Measurements from ENCODE around the gene NUDT7.

Gene NUDT7

DNA sequence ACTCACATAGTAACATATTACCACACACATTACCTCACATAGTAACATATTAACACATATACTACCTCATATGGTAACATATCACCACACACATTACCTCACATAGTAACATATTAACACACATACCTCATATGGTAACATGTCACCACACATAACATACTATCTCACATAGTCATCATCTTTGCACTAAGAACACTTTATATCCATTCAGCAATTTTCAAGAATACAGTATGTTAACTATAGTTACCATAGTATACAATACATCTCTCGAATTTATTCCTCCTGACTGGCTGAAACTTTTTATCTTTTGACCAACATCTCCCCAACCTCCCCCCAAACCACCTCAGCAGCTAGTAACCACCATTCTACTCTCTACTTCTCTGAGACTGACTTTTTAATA lies 7.6 kb downstream of the NUDT7 start:
- DNase-seq, result no peak

DNA sequence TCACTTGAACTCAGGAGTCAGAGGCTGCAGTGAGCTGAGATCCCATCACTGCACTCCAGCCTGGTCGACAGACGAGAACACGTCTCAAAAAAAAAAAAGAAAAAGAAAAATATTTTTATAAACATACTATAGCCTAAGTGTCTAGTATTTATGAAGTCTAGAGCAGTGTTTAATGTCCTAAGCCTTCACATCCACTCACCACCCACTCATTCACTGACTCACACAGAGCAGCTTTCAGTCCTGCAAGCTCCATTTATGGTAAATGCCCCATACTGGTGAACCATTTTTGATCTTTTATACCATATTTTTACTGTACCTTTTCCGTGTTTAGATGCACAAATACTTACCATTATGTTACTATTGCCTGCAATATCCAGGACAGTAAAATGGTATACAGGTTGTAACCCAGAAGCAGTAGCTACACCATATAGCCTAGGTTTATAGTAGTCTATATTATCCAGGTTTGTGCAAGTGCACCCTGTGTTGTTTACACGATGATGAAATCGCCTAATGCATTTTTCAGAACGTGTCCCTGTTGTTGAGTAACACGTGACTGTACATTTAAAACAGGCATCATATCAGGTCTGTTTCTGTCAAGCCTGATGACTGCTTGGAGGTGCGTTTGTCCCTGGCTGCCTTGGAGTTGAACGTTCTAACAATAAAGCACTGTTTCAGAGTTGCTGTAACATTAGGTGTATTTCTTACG lies 10.1 kb downstream of the NUDT7 start:
- DNase-seq, result no peak

DNA sequence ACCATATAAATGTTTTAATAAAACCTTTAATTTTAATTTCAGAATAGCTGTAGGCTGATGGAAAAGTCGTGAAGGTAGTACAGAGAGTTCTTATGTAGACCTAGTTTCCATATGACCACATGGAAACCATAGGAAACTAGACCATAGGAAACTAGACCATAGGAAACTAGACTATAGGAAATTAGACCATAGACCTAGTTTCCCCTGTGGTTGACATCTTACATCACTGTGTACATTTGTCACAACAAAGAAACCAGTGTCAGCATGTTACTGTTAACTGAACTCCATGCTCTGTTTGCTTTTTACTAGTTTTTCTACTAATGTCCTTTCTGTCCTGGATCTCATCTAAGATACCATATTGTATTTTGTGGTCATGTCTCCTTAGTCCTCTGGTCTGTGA lies 14.6 kb downstream of the NUDT7 start:
- no peak for DNase-seq

DNA sequence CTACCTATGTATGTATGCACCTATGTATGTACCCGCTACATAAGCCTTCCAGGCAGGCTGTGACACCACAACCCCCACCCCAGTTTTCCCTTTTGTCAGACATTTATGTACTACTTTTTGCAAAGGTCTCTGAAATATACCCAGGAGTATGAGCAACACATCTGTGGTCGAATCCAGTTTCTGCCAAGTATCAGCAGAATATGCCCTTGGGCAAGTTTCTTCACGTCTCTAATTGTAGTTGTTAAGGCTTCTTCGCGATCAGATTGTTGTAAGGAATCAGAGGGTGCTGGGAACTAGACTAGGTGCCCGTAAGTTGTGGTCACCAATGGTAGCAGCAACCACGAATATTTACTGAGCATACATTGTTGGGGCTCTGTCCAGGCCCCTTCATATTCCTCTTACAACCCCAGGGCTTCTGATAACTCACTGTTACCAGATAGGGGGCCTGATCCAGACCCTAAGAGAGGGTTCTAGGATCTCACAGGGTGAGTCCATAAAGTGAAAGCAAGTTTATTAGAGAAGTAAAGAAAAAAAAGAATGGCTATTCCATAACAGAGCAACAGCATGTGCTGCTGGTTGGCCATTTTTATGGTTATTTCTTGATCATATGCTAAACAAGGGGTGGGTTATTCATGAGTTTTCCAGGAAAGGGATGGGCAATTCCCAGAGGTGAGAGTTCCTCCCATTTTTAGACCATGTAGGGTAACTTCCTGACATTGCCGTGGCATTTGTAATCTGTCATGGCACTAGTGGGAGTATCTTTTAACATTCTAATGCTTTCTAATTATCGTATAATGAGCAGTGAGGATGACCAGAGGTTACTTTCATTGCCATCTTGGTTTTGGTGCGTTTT lies 16.6 kb downstream of the NUDT7 start:
- no peak for DNase-seq

DNA sequence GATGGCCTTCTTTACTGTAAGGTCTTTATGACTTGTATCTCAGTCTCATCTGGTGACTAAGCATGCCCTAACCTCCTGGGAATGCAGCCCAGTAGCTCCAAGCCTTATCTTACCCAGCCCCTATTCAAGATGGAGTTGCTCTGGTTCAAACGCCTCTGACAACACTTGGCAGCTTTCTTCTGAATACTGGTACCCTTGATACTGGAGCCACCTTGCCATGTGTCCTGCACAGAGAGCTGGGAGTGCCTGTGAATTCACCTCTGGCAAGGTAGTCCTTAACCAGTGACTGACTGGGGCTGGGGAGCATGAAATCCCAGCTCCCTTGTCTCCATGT lies 17.2 kb downstream of the NUDT7 start:
- no peak for DNase-seq

DNA sequence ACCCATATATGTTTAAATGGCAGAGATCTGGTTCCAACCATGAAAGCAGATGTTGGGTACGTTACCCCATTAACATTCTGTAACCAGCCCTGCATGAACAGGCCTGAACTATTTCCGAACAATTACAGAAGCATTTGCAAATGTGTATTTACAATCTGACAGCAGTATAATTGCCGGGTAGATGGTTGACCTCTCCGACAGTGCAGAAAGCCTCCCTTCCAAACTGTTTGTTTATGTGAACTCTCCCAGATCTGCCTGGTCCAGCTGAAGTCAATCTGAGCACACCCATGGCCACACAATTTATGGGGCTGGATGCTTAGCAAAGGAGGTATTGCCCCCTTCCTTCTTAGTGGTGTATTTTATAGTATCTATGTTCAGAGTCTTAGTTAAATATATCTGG lies 21.8 kb downstream of the NUDT7 start:
- DNase-seq, result no peak

DNA sequence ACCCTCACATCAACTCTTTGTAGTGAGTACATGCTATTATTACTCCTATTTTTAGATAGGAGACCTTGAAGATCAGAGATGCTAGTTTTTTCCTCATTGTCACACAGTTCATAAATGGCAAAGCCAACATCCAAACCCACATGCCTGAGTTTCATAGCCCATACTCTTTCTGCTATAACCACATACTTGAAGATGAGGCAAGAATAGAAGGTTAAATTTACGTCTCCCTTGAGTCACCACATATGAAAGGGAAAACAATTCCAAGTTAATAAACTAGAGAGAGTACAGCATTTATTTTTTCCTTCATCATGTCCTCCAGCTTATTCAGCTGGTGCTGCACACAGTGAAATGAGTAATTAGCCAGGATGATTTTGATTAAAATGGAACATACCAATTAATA lies 23.7 kb downstream of the NUDT7 start:
- DNase-seq, result no peak

DNA sequence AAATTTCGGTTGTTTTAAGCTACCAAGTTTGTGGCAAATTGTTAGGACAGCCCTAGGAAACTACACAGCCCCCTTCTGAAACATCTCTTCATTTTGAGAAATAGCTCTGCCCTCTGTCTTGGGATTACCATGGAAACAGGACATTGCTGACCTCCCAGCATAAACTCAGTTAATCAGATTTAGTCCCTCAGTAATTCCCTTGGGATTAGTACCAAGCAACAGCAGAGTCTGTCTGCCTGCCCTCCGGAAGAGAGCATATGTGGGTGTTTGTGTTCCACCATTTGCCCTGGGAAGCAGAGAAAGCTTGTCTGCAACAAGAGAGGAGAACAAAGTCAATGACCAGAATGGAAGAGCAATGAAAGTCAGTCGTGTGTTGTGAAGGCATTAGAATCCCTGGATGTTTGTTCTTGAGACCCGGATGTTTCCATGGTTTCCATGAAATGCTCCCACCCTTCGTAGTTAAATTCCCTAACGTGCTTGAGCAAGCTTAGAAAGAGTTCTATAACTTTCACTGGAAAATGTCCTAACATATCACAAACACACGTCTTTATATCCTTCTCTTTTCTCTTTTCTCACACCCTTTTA lies 26.2 kb downstream of the NUDT7 start:
- DNase-seq, result no peak

DNA sequence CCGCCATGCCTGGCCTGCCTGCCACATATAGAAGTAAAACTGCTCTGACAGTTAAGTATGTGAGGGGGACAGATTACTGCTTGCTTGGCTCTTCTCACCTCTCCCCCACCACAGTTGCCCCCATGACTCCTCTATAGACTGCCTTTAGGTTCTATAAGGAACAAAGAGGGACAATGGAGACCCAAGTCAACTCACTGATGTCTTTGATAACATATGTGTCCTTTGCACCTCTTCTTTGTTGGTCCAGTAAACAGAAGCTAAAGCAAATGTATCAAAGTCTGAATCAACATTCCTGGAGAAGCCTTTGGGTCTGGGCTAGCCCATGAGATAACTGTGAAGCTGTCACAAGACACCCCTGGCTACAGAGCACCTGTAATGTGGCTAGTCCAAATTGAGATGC lies 27.1 kb downstream of the NUDT7 start:
- DNase-seq, result no peak

DNA sequence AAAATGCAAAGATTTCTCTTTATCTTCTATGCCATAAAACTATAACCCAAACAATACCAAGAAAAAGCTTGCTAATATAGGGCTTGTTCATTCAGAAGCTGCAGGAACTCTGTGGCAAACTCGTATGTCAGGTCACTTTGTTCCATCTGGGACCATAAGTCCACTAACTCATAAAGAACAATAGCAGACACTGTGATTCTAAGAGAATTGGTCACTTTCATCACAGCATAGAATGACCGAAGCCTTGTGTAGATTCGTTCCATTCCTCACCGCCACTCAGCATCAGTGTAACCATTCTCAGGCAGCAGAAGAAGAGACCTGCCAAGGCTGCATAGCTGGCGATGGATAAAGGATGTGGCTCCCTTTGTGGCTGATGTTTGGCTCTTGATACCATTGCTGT lies 35.7 kb downstream of the NUDT7 start:
- DNase-seq, result no peak

DNA sequence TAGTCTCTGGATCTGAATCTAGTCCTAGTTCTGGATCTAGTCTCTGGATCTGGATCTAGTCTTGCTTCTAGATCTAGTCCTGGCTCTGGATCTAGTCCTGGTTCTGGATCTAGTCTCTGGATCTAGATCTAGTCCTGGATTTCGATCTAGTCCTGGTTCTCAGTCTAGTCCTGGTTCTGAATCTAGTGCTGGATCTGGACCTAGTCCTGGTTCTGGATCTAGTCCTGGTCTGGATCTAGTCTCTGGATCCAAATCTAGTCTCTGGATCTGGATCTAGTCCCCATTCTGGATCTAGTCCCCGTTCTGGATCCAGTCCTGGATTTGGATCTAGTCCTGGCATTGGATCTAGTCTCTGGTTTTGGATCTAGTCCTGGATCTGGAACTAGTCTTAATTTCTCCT lies 36.2 kb downstream of the NUDT7 start:
- DNase-seq, result no peak

DNA sequence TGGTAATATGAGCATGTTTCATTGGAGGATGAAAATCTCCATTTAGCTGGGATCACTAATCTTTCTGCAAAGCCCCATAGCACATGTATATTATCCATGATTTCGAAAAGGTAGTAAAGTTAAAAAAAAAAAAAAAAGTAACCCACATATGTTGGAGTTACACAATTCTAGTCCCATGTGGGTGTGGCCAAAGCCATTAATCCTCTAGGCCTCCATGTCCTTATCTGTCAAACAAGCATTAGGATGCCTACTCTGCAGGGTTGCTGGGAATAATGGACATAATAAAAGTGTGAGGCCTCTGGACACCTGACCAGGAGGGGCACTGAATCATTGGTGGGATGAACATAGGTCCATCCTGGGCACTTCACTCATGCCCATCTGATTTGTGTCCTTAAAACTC lies 36.9 kb downstream of the NUDT7 start:
- no peak for DNase-seq

DNA sequence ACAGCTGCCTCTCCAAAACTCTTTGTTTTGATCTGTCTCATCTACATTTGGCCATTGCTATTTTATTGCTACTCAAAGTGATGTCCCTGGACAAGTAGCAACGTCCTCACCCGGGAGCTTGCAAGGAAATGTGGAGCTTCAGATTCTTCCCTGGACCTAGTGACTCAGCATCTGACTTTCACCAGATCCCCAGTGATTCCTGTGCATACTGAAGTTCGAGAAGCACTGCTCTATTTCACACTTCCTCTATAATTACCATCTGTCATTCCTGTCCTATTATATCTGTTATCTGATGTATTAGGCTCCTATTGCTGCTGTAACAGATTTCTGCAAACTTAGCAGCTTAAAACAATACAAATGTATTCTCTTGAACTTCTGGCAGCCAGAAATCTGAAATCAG lies 37.5 kb downstream of the NUDT7 start:
- no peak for DNase-seq

DNA sequence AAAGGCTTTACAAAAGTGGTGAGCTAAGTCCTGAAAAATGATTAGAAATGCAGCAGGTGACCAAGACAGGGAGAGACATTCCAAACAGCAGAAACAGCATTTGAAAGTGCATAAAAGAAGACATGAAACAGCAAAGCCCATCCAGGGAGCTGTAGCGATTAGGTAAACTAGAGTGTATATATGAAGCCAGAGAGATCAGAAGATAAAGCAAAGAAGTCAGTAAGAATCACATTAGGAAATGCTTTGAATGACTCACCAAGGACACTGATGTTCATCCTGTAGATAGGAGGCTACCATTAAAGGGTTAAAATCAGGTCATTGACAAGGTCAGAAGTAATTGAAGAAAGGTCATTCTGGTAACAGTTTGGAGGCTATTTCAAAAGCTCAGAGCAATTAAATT lies 38.5 kb downstream of the NUDT7 start:
- DNase-seq, result no peak

DNA sequence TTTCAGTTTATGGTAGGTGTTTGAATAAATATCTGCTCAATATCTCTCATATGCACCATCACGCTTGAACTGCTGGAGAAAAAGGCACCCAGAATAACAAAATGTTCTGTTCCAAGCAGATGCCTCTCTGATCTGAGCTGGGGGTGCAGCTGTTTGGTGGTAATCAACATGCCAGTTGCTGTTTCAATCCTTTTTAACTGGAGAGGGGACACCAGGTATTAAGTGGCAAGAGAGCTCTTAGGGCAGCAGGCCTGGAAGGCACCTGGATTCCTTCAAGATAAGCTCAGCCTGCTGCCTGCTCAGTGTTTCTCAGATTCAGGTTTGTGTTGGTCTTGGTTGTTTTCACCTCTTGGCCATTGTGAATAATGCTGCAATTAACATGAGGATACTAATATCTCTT lies 38.9 kb downstream of the NUDT7 start:
- no peak for DNase-seq

DNA sequence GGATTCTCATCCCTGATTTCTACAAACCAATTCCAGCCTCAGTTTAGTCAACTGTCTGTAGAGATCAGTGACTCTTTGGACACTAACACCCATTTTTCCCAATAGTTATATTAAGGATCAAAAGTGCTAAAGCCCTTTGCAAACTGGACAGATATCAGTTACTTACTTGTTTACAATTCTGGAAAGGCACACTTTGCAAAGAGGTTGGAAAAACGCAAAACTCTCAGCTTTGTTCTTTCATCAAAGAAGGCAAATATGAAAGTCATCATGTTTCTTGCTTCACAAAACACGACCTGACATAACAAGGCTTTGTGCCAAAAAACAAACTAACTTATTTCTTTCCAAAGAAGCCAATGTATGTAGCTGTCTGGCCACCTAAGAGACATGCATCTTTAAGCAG lies 39.9 kb downstream of the NUDT7 start:
- DNase-seq, result no peak

DNA sequence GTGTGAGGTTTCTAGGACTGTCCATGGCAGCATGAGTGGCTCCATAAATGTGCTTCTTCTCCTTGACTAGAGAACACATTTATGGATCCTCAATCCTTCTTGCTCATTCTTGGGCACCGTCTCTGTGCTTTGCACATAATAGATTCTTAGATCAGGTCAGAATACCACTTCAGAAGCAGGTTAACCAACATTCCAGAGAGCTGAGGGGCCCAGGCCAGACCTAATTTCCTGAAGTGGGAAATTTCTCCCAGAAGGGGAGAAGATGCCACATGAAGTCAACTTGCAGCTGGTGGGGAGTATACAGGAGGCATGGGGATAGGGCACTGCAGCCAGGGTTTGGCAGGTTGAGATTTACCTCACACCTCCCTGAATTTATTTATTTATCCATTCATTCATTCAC lies 41.7 kb downstream of the NUDT7 start:
- no peak for DNase-seq

DNA sequence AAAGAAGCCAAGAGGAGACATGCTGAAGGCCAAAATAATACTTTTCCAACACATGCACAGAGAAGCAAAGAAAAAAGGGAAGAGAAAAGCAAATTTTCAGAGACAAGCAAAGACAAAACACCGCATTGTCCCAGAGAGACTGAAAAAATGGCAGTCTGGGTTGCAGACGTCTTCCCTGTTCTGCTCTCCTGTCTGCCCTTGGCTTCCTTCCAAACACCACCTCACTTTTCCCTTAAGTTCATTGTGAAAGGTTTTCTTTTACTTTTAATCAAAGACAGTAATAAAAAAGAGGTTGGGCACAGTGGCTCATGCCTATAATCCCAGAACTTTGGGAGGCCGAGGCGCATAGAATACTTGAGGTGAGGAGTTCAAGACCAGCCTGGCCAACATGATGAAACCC lies 44.9 kb downstream of the NUDT7 start:
- no peak for DNase-seq

DNA sequence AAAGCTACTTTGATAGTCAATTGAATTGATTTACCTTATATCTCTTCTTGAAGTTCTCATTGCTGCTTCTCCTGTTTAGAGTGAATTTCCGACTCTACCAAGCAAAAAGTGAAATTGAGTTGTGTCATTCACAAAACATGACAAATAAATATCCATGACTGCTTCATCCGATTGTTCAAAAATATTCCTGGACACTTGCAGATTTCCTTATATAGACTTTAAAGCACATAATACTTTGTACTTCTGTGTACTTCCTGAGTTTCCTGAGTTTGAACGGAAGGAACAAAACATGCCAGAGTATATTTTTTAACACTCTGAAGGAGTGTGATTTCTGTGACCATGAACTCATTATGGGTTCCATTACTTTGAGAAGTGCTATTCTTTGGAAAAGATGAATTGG lies 45.5 kb downstream of the NUDT7 start:
- DNase-seq, result no peak

DNA sequence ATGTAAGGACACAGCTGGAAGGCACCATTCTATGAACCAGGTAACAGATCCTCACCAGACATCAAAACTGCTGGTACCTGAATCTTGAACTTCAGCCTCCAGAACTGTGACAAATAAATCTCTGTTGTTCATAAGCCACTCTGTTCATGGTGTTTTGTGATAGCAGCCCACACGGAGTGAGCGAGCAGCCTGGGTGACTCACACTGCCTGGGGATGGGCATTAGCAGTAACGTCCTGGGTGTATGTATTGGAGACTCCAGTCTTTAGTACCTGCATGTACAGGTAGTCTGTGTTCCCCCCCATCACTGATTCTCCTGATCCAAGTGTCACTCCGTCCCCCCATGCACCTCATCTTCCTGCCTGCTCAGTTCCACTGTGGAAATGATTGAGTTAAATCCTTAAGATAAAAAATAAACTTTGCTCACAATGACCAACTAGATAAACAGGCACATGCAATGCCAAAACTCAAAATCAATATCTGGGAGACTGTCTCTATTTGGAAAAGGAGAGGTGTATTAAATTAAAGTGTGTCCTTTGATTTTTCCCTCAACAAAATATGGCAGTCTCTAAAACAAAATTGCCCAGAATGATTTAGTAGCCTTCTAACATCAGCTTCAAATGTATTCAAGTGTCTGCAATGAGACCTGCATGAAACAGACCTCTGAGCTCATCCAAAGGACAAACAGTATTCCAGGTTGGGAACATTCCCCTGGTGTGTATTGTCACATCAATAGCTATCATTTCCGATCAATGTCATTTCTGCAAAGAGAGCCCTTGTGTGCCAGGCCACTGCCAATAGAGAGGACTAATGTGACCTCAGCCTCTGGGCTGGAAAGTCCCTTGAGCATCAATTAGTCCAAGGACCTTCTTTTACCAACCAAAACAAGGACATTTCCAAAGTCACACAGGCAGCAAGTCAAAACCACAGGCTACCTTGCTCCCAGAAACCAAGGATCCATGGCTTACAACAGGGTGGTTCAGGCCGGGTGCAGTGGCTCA lies 53.9 kb downstream of the NUDT7 start:
- no peak for DNase-seq

DNA sequence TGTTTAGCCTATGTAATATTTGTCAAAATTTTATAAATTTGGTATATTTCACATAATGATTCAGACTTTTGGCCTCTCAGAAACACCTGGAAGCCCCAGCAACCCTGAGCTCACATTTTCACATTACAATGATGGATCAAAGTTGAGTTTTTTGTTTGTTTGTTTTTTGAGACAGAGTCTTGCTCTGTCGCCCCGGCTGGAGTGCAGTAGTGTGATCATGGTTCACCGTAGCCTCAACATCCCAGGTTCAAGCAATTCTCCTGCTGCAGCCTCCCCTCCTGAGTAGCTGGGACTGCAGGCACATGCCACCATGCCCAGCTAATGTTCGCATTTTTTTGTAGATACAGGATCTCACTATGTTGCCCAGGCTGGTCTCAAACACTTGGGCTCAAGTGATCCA lies 55.4 kb downstream of the NUDT7 start:
- DNase-seq, result no peak

DNA sequence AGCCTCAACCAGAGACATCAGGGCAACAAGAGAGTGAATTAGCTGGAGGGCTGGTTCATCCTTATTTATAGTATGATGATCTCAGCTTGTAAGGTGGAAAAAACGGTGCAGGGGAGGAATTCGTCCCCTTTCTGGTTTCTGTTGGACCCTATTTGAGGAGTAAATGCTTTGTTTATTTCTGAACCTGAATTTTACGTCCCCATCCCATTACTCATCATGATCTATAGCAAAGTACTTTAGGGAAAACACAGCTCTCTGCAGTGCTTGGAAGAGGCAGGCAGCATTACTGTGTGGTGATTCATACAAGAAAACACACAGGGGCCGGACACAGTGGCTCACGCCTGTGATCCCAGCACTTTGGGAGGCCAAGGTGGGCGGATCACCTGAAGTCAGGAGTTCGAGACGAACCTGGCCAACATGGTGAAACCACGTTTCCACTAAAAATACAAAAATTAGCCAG lies 58.1 kb downstream of the NUDT7 start:
- no peak for DNase-seq

DNA sequence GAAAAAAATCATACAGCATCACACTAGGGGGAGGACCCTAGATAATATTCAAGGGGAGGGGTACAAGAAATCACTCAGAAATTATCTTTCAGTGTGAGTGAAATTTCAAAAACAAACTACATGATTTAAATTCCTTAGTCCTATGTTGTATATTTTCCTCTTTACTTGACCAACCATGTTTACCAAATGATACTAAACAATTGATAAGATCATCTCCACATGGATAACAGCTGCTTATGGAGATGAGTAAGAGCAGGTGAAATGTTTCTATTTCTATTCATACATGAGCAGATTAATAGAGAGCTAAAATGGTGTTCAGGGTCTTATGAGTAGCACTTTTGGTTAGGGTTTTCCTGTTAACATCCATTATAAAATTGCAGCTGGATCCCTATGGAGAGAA lies 58.8 kb downstream of the NUDT7 start:
- no peak for DNase-seq

Measured in effector CD4-positive, alpha-beta T cell (primary cell).